GM10266 (cell line): ENCODE data around the gene MBD2.

ENCODE experiments used
- DNase-seq: peaks from one replicate; pipeline ENCODE4 v3.0.0; 2012; ENCODE audit errors: extremely low spot score
- CTCF ChIP-seq: IDR thresholded peaks from 2 replicates; pipeline ENCODE4 v1.5.1; 2012; ENCODE audit warnings: mild to moderate bottlenecking, low read depth; ENCODE audit not compliant: control insufficient read depth, insufficient read depth; ENCODE audit errors: missing control alignments

The MBD2 gene

GRCh38 chr18:54148678-54149077, 75.8 kb downstream of the MBD2 start:
- TF ChIP-seq CTCF = no peak
- no peak for DNase-seq

DNA sequence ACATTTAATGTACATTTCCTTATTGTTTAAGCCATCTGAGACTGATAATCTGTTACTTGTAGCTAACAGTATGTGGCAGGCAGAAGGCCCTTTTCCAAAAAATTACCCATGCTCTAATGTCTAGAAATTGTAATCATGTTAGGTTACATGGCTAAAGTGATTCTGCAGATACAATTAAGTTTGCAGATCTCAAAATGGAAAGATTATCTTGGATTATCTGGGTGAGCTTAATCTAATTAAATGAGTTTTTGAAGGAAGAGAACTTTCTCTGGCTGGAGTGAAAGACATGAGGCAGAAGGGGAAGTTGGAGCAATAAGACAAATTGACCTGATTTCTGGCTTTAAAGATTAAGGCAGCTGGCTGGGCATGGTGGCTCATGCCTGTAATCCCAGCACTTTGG, 76.3 kb downstream of the MBD2 start:
- no peak for DNase-seq
- TF ChIP-seq CTCF = no peak

- peak; percentile 61 for DNase-seq
- no peak for TF ChIP-seq CTCF
These were observed 77.0 kb downstream of the MBD2 start for GRCh38 chr18:54147439-54147838.

- no peak for TF ChIP-seq CTCF
- DNase-seq = no peak
These were observed 83.3 kb downstream of the MBD2 start for GRCh38 chr18:54141041-54141608.

GRCh38 chr18:54140641-54141040, 83.8 kb downstream of the MBD2 start:
- TF ChIP-seq CTCF = no peak
- DNase-seq = no peak

DNA sequence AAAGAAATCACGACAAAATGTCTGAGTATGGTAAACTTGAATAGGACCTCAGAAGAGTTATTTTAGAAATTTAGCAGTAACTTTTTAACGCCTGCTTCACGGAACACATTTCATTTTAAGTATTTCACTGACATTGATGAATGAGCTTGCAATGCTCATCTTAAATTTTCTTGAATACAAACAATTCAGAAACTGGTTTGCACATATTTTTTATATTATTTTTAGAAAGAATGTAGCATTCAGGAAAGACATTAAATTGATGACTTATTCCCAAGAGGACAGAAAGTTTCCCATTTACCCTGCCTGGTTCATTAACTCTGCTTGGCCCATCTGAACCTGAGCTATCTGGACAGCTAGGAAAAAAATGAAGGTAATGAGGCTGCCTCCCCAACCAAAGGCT, 89.3 kb downstream of the MBD2 start:
- TF ChIP-seq CTCF = no peak
- no peak for DNase-seq

DNA sequence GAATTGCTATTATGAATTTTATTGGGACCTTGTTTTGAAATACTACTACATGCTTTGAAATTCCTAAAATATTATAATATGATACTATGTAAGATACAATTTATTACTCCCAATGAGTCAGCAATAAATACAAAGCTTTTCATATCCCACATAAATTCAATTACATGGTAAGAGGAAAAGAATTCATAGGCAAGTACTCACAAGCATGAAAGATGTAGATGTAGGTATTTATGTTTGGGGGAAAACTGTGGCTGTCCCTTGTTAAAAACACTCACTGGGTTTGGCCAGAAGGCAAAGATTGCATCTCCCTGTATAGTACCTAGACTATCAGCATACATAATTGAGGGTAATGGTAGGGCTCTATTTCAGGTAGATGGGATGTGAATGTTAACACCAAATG, 90.4 kb downstream of the MBD2 start:
- no peak for DNase-seq

More for the DNA sequence above, 90.4 kb downstream of the MBD2 start:
- no peak for TF ChIP-seq CTCF
